RWPE2 (cell line): ENCODE measurements around the gene RPL3.

Experiments
- ATAC-seq: fragments of 200-7000 bp; cut with Tn5 transposase; 3 replicates; pipeline ENCODE4 v1.9.1; 2021; ENCODE audit warnings: low read depth
- DNase-seq: peaks from one replicate; pipeline ENCODE4 v3.0.0-alpha.2; 2020; ENCODE audit warnings: low spot score
- H3K27ac ChIP-seq: fragments of 450-650 bp; 2 replicates; pipeline ENCODE4 v1.5.1; 2017; ENCODE audit warnings: mild to moderate bottlenecking; ENCODE audit not compliant: poor library complexity, severe bottlenecking
- H3K27me3 ChIP-seq: fragments of 250-450 bp; sonication (Bioruptor Pico); 2 replicates; pipeline ENCODE4 v1.5.1; 2021; ENCODE audit warnings: mild to moderate bottlenecking, moderate library complexity; ENCODE audit not compliant: insufficient read depth, poor library complexity, severe bottlenecking
- H3K36me3 ChIP-seq: fragments of 250-450 bp; sonication (Bioruptor Pico); 2 replicates; pipeline ENCODE4 v1.5.1; 2020; ENCODE audit warnings: low read depth, mild to moderate bottlenecking, moderate library complexity
- H3K4me1 ChIP-seq: fragments of 250-450 bp; sonication (Bioruptor Pico); 2 replicates; pipeline ENCODE4 v1.5.1; 2021; ENCODE audit warnings: mild to moderate bottlenecking, moderate library complexity; ENCODE audit not compliant: insufficient read depth, poor library complexity, severe bottlenecking
- H3K4me3 ChIP-seq: fragments of 250-450 bp; sonication (Bioruptor Pico); 2 replicates; pipeline ENCODE4 v1.5.1; 2021; ENCODE audit warnings: mild to moderate bottlenecking, moderate library complexity; ENCODE audit not compliant: severe bottlenecking
- H3K9me3 ChIP-seq: fragments of 250-450 bp; sonication (Bioruptor Pico); 2 replicates; pipeline ENCODE4 v1.5.1; 2021; ENCODE audit warnings: mild to moderate bottlenecking, moderate library complexity; ENCODE audit not compliant: severe bottlenecking
- CTCF ChIP-seq: fragments of 450-650 bp; IDR thresholded peaks from one replicate; pipeline ENCODE4 v1.5.1; 2017; ENCODE audit warnings: mild to moderate bottlenecking, moderate library complexity; ENCODE audit not compliant: poor library complexity, severe bottlenecking

The RPL3 gene

GRCh38 chr22:39276440-39277141 lies 42.8 kb downstream of the RPL3 start:
- no peaks in the 10 kb centered on the region for H3K9me3 ChIP-seq
- H3K27ac ChIP-seq, result no peak overlapping the region
- H3K27me3 ChIP-seq, result no peaks in the 10 kb centered on the region
- H3K36me3 ChIP-seq, result no peaks in the 10 kb centered on the region
- H3K4me3 ChIP-seq, result no peak overlapping the region
- DNase-seq, result no peak
- no peaks in the 10 kb centered on the region for H3K4me1 ChIP-seq
- TF ChIP-seq CTCF, result no peak
- ATAC-seq, result no peak

GRCh38 chr22:39275814-39276439 lies 43.5 kb downstream of the RPL3 start:
- DNase-seq (no peak), ATAC-seq (no peak)
- H3K4me1 ChIP-seq, result no peaks in the 10 kb centered on the region
- H3K4me3 ChIP-seq, result no peak overlapping the region
- no peak overlapping the region for H3K27ac ChIP-seq
- no peaks in the 10 kb centered on the region for H3K27me3 ChIP-seq
- no peaks in the 10 kb centered on the region for H3K9me3 ChIP-seq
- no peaks in the 10 kb centered on the region for H3K36me3 ChIP-seq
- TF ChIP-seq CTCF, result no peak

- Histone ChIP-seq H3K9me3 (no peaks in the 10 kb centered on the region), H3K27ac (no peak overlapping the region), H3K27me3 (no peaks in the 10 kb centered on the region), H3K36me3 (no peaks in the 10 kb centered on the region), H3K4me1 (no peaks in the 10 kb centered on the region), H3K4me3 (no peak overlapping the region)
- ATAC-seq (no peak), DNase-seq (peak; percentile 44)
- TF ChIP-seq CTCF, result no peak
Observed at GRCh38 chr22:39273950-39274887, 45.2 kb downstream of the RPL3 start.

- H3K4me3 ChIP-seq, result no peak overlapping the region
- no peaks in the 10 kb centered on the region for H3K27me3 ChIP-seq
- no peak for ATAC-seq
- H3K4me1 ChIP-seq, result no peaks in the 10 kb centered on the region
- H3K36me3 ChIP-seq, result no peaks in the 10 kb centered on the region
- no peak overlapping the region for H3K27ac ChIP-seq
- H3K9me3 ChIP-seq, result no peaks in the 10 kb centered on the region
- TF ChIP-seq CTCF, result no peak
- no peak for DNase-seq
Observed at GRCh38 chr22:39270792-39271191, 48.6 kb downstream of the RPL3 start.
